Occipital lobe (tissue), 2 donors: ENCODE measurements around the gene CCND3. TPM values are rescaled to one million over a fixed set of nuclear protein-coding genes. Genes with fewer than 3 reads are reported as not detected.

Source experiments
- DNase-seq: peaks from one replicate; lab custom pipeline; 2025; lab: John Stamatoyannopoulos, UW
- total RNA-seq: library from RNA; depleted of rRNA; stranded (reverse); fragments of >200 nt; gene quantifications from one replicate; pipeline ENCODE4 v1.2.3, GENCODE V29; 2014

CCND3 gene
- total RNA-seq = 19.2 TPM

DNA sequence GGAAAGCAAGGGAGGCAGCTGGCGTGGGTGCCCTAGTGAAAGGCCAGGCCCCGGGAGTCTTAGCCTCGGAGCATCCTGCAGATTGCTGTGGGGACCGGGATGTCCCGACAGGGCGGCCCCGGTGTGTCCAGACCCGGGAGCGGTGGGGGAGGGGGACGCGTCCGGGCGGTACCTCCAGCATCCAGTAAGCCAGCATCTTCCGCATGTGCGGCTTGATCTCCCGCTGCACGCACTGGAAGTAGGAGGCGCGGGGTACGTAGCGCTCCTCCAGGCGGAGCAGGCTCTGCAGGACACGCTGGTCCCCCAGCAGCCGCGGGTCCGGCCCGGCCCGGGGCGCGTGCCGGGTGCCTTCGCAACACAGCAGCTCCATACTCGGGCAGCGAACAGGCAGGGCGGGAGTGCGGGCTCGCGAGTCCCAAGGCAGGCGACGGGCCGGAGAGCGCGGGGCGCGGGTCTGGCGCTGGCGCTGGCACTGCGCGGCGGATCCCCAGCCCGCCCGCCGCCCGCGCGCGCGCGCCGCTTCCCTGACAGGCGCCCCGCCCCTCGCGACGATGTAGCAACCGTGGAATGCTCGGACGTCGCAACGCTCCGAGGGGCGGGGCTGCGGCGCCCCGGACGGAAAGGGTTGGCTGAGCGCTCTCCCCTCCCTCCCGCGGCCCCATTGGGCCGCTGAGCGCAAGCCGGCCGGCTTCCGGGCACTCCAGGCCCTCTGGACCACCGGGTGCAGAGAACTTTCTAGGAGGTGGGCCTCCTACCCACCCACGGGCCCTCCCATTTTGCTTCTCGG, at the start of gene CCND3:
Gene CCND3 (minus strand): TSS at position 529 of the 787 bp plus-strand sequence. CDS start 159 bp downstream, at position 370.
- peak; percentile 85 for DNase-seq

- DNase-seq = no peak
Measured at GRCh38 chr6:41986339-41986738, 44.7 kb upstream of the CCND3 start.

- no peak for DNase-seq
Measured at GRCh38 chr6:41984623-41985022, 43.0 kb upstream of the CCND3 start.

DNA sequence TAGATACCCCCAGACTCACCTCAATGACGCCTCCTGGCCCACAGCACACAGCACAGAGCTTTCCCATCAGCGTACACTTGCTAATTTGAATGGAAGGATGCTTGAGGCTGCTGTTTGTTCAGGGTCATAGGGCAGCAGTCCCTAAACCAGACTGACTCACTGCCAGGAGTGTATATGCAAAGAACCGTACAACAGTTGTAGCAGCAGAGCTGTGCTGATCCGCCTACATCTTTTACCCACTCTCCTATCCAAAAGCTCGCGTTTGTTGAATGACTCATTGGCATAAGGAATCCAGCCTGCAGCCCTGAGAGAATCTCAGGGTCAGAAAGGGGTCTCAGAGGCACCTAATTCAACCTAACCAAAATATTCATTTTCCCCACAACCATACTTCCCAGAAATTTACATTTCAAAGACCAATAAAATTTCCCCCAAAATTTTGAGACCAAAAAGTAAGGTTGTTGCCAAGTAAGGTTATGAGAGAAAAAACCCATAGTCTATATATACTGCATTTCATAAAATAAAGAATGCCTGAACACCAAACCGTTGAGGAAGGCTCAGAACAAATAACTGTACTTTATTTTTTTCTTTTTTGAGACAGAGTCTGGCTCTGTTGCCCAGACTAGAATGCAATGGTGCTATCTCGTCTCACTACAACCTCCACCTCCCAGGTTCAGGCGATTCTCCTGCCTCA, 35.3 kb upstream of the CCND3 start:
- DNase-seq = no peak

DNA sequence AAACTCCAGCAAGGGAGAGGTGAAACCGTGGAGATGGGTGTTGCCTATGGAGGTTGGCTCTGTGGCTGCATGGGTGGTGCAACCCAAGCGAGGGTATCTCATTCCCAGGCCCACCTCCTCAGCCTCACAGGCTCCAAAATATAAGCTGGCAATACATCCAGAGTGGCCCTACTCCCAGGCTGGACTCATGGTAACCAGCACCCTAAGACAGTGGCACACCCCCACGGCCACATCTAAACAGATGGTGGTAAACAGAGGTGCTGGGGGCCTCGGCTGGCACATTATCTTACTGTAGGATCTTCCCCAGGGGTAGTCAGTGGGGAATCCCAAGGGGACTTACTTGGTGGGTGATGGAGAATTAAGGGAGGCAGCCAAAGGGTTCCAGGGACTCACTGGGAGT, 33.7 kb upstream of the CCND3 start:
- no peak for DNase-seq

DNA sequence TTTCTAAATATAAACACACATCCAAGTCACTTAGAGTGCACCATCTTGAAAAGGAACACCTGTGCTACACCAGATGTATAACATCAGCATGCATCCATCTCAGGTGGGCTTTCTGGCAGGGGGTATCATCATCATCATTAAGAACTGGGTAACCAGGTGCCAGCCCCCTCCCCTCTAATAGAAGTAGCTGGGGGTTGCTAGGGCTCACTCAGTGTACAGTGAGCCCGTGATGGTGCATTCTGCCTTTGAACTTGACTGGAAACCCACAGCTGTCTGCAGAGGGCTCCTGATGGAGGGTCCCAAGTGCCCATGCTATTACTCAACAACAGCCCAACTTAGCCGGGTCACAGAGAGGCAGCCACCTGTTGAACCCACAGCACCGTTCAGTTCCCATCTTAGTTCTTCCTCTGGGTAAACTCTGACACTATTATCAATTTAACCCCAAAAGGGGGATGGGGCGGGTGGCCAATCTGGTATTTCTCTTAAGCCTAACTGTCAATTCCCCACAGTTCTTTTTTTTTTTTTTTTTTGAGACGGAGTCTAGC, 32.7 kb upstream of the CCND3 start:
- no peak for DNase-seq

- no peak for DNase-seq
Measured at GRCh38 chr6:41972826-41973225, 31.2 kb upstream of the CCND3 start.

- DNase-seq = no peak
Measured at GRCh38 chr6:41970436-41970846, 28.8 kb upstream of the CCND3 start.

DNA sequence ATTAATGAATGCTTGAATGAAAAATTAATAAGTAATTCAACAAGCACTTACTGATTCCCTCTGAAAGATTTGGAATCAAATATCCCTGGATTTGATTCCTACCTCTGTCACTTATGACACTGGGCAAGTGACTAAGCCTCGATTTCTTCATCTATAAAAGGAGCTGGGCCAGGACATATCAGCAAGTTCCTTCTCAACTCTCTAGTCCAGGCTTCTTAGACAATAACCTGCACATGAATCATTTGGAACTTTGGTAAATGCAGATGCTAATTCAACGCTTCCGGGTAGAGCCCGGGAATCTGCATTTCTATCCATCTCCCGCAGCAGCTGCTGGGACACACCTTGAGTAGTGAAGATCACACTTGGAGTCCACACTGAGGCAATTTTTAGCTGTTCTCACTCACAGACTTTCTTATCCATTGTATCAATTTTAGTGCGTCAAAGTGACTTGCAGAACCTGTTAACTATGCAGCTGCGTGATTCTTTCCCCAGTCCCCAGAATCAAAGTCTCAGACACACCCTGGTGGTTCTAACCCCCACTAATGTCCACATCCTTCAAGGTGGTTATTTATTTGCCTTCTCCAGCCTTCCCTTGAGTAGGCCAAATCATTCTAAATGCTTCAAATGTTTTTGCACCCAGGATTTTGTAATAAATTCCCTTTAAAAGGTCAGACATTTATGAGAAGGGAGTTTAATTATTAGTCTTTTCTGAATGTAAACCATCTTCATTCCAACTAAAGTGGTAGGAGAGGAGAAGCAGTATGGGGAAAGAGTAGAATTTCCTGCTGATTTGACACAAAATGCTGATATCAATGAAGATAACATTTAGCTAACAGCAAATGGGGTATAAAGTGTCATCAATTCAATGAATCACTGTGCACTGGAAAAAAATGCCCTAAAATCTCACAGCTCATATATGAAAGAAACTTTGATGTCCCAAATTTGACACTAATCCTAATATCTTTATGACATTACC, 26.0 kb upstream of the CCND3 start:
- no peak for DNase-seq

- no peak for DNase-seq
Measured at GRCh38 chr6:41966961-41967311, 25.3 kb upstream of the CCND3 start.

GRCh38 chr6:41966214-41966920, 24.8 kb upstream of the CCND3 start:
- DNase-seq = no peak

GRCh38 chr6:41965429-41966213, 24.0 kb upstream of the CCND3 start:
- no peak for DNase-seq

DNA sequence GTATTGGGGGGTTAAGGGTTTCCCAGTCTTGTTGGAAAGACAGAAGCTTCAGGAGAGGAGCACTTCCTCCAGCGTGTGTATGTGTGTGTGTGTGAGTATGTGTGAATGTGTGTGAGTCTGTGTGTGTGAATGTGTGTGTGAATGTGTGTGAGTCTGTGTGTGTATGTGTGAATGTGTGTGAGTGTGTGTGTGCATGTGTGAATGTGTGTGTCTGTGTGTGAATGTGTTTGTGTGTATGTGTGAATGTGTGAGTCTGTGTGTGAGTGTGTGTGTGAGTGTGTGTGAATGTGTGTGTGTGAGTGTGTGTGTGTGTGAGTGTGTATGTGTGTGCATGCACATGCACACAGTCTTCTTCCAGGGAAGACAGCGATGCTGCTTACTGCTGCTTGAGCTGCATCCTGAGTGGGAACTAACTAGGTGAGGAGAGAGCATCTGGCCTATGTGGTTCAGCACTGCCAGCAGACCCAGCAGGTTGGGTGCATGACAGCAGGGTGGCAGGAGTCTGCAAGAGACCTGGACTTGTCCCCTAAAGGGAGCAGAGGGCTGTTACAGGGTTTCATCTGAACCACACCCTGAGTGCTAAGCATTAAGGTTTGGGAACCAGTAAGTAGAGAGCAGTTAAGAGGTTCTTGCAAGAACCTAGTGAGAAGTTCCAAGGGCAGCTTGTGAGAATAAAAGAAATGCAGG, 22.7 kb upstream of the CCND3 start:
- DNase-seq = no peak

GRCh38 chr6:41963371-41963770, 21.8 kb upstream of the CCND3 start:
- DNase-seq = no peak

- no peak for DNase-seq
Measured at GRCh38 chr6:41960028-41960427, 18.4 kb upstream of the CCND3 start.

DNA sequence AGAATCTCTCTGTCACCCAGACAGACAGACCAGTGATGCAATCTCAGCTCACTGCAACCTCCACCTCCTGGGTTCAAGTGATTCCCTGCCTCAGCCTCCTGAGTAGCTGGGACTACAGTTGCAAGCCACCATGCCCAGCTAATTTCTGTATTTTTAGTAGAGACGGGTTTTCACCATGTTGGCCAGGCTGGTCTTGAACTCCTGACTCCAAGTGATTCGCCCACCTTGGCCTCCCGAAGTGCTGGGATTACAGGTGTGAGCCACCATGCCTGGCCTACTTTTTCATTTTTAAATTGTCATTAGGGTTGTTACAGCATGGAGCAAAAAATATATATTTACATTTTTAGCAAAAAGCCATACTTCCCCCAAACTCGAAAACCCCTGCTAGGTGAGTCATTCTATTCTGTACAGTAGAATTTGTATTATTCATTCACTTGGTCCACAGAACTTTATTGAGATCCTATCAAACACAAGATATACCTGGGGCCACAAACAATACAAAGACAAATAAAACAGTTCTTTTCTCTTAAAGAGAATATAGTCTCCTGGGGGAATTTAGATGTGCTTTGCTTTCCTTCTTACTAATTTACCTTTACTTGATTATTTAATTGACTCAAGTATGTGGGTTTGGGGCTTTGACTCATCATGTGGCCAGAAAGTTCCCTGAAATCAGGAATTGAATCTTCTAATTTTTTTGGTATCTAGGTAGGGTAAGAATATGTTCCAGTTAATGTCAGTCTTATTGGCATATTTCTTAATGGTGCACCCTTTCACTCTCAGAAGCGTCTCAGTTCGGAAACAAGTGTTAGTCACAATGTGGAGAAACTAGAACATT, 16.6 kb upstream of the CCND3 start:
- DNase-seq = no peak

DNA sequence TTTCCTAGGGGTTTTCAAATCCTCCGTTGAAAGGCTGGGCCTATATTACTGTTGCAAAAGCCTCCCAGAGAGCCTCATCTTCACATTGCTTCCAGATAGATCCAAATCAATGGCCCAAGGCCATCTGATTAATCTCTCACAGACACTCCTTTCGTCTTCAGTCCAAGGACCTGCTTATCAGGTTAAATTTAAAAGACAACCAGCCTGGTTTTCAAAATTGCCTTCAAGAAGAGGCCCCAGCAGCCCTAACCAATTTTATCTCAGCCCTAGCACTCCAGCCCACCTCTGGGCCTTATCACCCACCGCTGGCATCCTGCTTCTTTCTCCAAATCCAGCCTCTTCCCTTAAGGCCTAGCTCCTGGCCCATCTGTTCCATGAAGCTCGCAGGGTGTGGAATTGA, 15.5 kb upstream of the CCND3 start:
- no peak for DNase-seq

GRCh38 chr6:41955412-41955811, 13.8 kb upstream of the CCND3 start:
- DNase-seq = no peak

DNA sequence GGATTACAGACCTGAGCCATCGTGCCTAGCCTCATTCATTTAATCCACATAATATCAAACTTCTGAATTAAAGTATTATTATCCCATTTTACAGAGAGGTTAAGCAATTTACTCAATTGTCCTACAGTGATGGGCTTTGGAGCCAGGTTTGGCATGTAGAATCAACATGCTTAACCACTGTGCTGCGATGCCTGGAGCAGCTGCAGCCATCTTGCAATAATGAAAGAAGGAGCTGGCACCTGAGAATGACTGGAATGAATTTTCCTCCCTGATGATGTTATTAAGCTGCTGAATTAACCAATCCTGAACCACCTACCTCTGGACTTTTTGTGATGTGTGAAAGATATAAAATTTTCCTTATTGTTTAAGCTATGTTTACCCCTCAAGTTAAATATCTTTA, 13.1 kb upstream of the CCND3 start:
- no peak for DNase-seq
